Omental fat pad (tissue), 4 donors: ENCODE measurements around the gene CIBAR2. TPM values are rescaled to one million over a fixed set of nuclear protein-coding genes. Genes with fewer than 3 reads are reported as not detected.

Experiments used
- ATAC-seq: fragments of 150-250 bp; one replicate; pipeline ENCODE4 v1.9.1; 2016; ENCODE audit warnings: mild to moderate bottlenecking, moderate library complexity; ENCODE audit not compliant: low FRiP score
- DNase-seq: peaks from one replicate; pipeline ENCODE4 v3.0.0-alpha.2; 2019; ENCODE audit warnings: low spot score
- CTCF ChIP-seq, 3 donors: fragments of 450-650 bp; IDR thresholded peaks; one replicate each; pipeline ENCODE4 v1.5.1; 2016 to 2017; ENCODE audit warnings: antibody characterized with exemption in 3 of 3, mild to moderate bottlenecking in 3 of 3, moderate library complexity in 2 of 3
- total RNA-seq, 4 donors: library from RNA; depleted of rRNA; stranded (reverse); fragments of >200 nt; gene quantifications; one replicate each; pipeline ENCODE4 v1.1.0, GENCODE V29; 2016

CIBAR2 gene
- total RNA-seq, 4 donors from 2014 or later, result not detected

DNA sequence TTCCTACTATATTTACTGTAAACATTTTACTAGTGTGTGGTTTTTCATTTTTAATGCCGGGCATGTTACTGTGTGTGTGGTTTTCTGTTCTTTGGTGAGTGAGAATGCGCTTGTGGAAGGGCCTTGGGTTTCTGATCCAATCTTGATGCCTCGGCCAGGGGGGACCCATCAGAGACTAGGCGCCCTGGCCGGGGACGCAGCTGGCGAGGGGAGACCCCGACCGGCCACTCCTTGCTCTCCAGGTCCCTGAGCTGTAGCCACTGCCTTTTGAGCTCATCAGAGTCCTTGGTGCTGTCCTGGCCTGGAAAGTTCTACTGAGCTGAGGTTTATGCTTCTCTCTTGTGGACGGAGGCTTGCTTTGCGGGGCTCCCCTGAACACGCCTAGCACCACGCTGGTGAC lies 47.2 kb downstream of the CIBAR2 start:
- no peak for TF ChIP-seq CTCF (IDR thresholded peaks at IDR 0.05)
- no peak for ATAC-seq

GRCh38 chr16:85064186-85064585 lies 48.1 kb downstream of the CIBAR2 start:
- ATAC-seq (no peak), DNase-seq (no peak)
- TF ChIP-seq CTCF (IDR thresholded peaks at IDR 0.05), result no peak

More for the DNA sequence above, 47.2 kb downstream of the CIBAR2 start:
- DNase-seq, result no peak

- no peak for TF ChIP-seq CTCF (IDR thresholded peaks at IDR 0.05)
- peak; percentile 25 for ATAC-seq
- DNase-seq, result no peak
Observed at GRCh38 chr16:85062845-85063244, 49.4 kb downstream of the CIBAR2 start.

DNA sequence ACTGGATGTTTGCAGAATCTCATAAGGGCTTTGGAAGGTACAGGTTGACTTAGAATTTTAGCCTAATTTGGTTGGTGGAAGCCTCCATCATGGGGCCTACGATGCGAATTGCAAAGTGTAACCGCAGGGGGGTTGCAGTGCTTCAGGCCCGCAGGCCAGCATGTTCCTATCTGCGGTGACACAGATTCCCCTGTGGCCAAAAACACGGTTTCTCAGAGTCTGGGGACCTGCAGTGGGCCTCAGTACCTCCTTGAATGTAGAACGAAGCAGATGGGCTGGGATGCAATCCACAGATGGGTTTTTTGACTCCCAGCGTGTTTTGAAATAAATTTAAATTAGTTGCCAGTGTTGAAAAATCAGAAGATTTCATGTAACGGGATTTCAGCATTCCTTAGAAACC lies 49.9 kb downstream of the CIBAR2 start:
- no peak for DNase-seq
- TF ChIP-seq CTCF (IDR thresholded peaks at IDR 0.05), result no peak
- ATAC-seq, result no peak

- TF ChIP-seq CTCF (IDR thresholded peaks at IDR 0.05), result no peak
- ATAC-seq (no peak), DNase-seq (no peak)
Observed at GRCh38 chr16:85061566-85061965, 50.7 kb downstream of the CIBAR2 start.

DNA sequence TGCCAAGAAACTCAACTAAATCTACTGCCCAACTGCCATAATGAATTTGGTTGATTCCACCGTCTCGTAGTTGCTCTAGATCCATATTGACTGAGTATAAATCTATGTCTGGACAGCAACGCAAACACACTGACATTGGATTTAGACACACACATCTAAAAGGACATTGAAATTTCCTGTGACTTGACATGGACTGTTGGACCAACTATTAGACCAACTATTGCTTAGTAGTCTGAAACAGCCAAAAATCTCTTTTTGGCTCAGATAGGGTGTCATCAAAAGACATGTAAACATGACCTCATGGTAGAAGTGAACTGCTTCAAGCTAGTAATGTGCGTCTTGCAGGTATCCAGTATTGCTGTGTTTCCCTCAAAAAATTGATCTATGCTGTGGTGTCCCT lies 53.4 kb downstream of the CIBAR2 start:
- ATAC-seq, result no peak
- DNase-seq, result no peak
- TF ChIP-seq CTCF (IDR thresholded peaks at IDR 0.05), result no peak

DNA sequence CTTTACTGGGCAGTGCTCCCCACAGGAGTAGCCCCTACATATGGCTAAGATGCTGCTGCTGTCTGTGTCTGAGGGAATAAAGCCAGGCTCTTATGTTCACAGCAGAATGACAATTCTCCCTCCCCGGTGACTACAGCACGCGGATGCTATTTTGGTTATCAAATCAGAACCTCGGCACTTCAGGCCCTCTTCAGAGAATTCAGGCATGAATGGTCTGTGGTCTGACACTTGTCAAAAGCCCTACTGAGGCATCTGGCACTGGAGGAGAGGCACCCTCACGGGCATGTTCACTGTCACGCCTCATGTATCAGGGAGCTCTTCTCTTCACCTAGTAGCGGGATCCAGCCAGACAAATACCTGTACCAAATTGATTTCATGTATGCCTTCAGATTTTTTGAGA lies 54.3 kb downstream of the CIBAR2 start:
- DNase-seq (no peak), ATAC-seq (no peak)
- TF ChIP-seq CTCF (IDR thresholded peaks at IDR 0.05), result no peak
